K562 (cell line): ENCODE measurements around the gene SVOP.

Experiments
- ZFP36 ChIP-seq: fragments of 150-350 bp; IDR thresholded peaks from 2 replicates; pipeline ENCODE4 v1.6.1; 2018; ENCODE audit warnings: low read length, low read depth; ENCODE audit not compliant: partially characterized antibody
- TF ChIP-seq, protein P1 (sequence below), 3 experiments: IDR thresholded peaks in 2 of 3; conservative IDR thresholded peaks in 1 of 3; 2 replicates each; pipeline ENCODE4 v1.5.1; 2011 to 2012; ENCODE audit warnings: low read length in 3 of 3, mild to moderate bottlenecking in 3 of 3, control low read depth in 2 of 3, improper control_type of control experiment in 1 of 3, inconsistent platforms in 1 of 3, low read depth in 1 of 3, mixed read lengths in 1 of 3, moderate library complexity in 1 of 3; ENCODE audit not compliant: insufficient read depth in 2 of 3

DNA sequence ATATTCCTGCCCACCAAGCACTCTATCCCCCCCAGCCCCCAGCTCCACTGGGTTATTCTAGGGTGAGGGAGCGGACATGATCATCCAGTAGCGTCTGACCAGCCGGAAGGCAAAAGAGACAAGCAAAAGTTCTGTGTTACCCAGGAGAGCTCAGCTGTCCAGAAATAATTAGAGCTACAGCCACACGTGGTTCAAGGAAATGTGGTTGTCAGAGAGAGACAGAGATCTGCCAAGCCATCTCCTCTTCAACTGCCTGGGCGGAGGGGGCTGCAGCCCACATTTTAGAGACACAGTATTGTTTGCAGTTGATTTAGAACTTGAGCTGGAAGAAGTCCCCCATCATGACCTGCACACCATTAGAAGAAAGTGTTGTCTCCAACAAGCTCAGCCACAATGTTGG is 110.5 kb downstream of the SVOP start:
- TF ChIP-seq ZFP36, result no peak
- TF ChIP-seq, protein P1, sequence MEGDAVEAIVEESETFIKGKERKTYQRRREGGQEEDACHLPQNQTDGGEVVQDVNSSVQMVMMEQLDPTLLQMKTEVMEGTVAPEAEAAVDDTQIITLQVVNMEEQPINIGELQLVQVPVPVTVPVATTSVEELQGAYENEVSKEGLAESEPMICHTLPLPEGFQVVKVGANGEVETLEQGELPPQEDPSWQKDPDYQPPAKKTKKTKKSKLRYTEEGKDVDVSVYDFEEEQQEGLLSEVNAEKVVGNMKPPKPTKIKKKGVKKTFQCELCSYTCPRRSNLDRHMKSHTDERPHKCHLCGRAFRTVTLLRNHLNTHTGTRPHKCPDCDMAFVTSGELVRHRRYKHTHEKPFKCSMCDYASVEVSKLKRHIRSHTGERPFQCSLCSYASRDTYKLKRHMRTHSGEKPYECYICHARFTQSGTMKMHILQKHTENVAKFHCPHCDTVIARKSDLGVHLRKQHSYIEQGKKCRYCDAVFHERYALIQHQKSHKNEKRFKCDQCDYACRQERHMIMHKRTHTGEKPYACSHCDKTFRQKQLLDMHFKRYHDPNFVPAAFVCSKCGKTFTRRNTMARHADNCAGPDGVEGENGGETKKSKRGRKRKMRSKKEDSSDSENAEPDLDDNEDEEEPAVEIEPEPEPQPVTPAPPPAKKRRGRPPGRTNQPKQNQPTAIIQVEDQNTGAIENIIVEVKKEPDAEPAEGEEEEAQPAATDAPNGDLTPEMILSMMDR (IDR thresholded peaks at IDR 0.05 in 2 of 3, conservative IDR thresholded peaks at IDR 0.05 in 1 of 3; ENCODE audit: insufficient read depth in 2 of 3, low read depth in 1 of 3, low read length in 3 of 3), result no peak
